Suppressor macrophage (primary cell): ENCODE measurements around the gene IRF2BPL.

Experiments
- DNase-seq, 4 experiments: peaks; one replicate each; pipeline ENCODE4 v3.0.0-alpha.2; 2020 to 2022

Gene IRF2BPL

GRCh38 chr14:77011245-77011644 lies 17.3 kb downstream of the IRF2BPL start:
- no peak for DNase-seq

- no peak for DNase-seq
These were observed 19.5 kb downstream of the IRF2BPL start for GRCh38 chr14:77009014-77009413.

GRCh38 chr14:77008541-77008940 lies 20.0 kb downstream of the IRF2BPL start:
- DNase-seq = no peak

- no peak for DNase-seq
These were observed 20.5 kb downstream of the IRF2BPL start for GRCh38 chr14:77007975-77008421.

- DNase-seq = no peak
These were observed 21.1 kb downstream of the IRF2BPL start for GRCh38 chr14:77007183-77007974.

- DNase-seq = no peak
These were observed 22.4 kb downstream of the IRF2BPL start for GRCh38 chr14:77006132-77006531.

- DNase-seq = no peak
These were observed 22.9 kb downstream of the IRF2BPL start for GRCh38 chr14:77005559-77005958.

GRCh38 chr14:77004711-77005460 lies 23.6 kb downstream of the IRF2BPL start:
- peak in 3 of 4 experiments; percentile 44 to 63 (median 55) for DNase-seq

GRCh38 chr14:77003960-77004710 lies 24.4 kb downstream of the IRF2BPL start:
- no peak for DNase-seq

- DNase-seq = no peak
These were observed 25.6 kb downstream of the IRF2BPL start for GRCh38 chr14:77002889-77003288.

- no peak for DNase-seq
These were observed 26.2 kb downstream of the IRF2BPL start for GRCh38 chr14:77002335-77002734.

GRCh38 chr14:77000340-77001270 lies 27.9 kb downstream of the IRF2BPL start:
- peak; percentile 80 to 90 (median 84) for DNase-seq

- peak in 1 of 4 experiments; percentile 32 for DNase-seq
These were observed 29.6 kb downstream of the IRF2BPL start for GRCh38 chr14:76998910-76999309.

- no peak for DNase-seq
These were observed 31.1 kb downstream of the IRF2BPL start for GRCh38 chr14:76997257-76997970.

- DNase-seq = no peak
These were observed 31.9 kb downstream of the IRF2BPL start for GRCh38 chr14:76996563-76997146.

- peak in 1 of 4 experiments; percentile 27 for DNase-seq
These were observed 33.1 kb downstream of the IRF2BPL start for GRCh38 chr14:76995279-76996035.

- no peak for DNase-seq
These were observed 34.8 kb downstream of the IRF2BPL start for GRCh38 chr14:76993752-76994151.

GRCh38 chr14:76990084-76990483 lies 38.4 kb downstream of the IRF2BPL start:
- no peak for DNase-seq

GRCh38 chr14:76987956-76988520 lies 40.5 kb downstream of the IRF2BPL start:
- DNase-seq = no peak

GRCh38 chr14:76986231-76986565 lies 42.3 kb downstream of the IRF2BPL start:
- DNase-seq = peak in 1 of 4 experiments; percentile 1
